ENCODE measurements around the gene SFSWAP.
"Not testable (repeated sequence)": the region's sequence is repeated elsewhere in the genome, so short reads cannot be mapped to it uniquely, and the experiment has no call there.

GRCh38 chr12:131681746-131682509, 29.0 kb upstream of the SFSWAP start:
- TF ChIP-seq BACH2 (CRISPR knock-in tag; IDR thresholded peaks at IDR 0.05; ENCODE audit: borderline replicate concordance); RARB (CRISPR knock-in tag; IDR thresholded peaks at IDR 0.05); OSR1 (CRISPR knock-in tag; IDR thresholded peaks at IDR 0.05); TCF4 (CRISPR knock-in tag; IDR thresholded peaks at IDR 0.05; ENCODE audit: borderline replicate concordance); CSRNP3 (CRISPR knock-in tag; IDR thresholded peaks at IDR 0.05); ZNF8 (CRISPR knock-in tag; IDR thresholded peaks at IDR 0.05); PPARA (CRISPR knock-in tag; IDR thresholded peaks at IDR 0.05; ENCODE audit: borderline replicate concordance); PATZ1 (CRISPR knock-in tag; IDR thresholded peaks at IDR 0.05; ENCODE audit: borderline replicate concordance); ZC3H10 (CRISPR knock-in tag; IDR thresholded peaks at IDR 0.05); ZNF70 (CRISPR knock-in tag; IDR thresholded peaks at IDR 0.05); SNAI2 (CRISPR knock-in tag; IDR thresholded peaks at IDR 0.05): not testable (repeated sequence)

All from SK-N-SH treated with all-trans-retinoic acid at 6 μM for 48 hours (cell line).